ENCODE results near the gene TOPORS.

TOPORS gene

DNA sequence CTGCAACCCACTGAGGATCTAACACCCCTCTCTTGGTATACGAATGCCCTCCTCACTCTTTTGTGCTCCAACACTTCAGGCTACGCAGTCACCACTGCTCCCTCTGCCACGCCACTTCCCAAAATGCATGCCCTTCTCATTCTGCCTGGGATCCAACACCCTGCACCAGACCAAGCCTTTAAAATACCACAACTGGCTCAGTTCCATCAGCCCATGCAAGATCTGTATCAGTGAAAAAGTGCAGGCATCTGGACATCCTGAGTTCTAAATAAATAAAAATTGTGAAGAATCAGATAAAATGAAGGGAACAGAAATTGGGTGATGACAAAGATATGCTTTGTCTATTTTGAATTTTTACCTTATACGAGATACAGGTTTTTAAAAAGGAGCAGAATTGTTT, 17.9 kb upstream of the TOPORS start:
- H3F3A ChIP-seq (ENCODE audit: insufficient read depth, low read length): peaks cover 13% of the 10 kb centered on the region
- H3K9ac ChIP-seq (ENCODE audit: low read length): no peak overlapping the region
- H2AFZ ChIP-seq (ENCODE audit: low read length): no peak overlapping the region
- no peak overlapping the region for H3K4me2 ChIP-seq (ENCODE audit: low read depth, low read length)
- H3K9me2 ChIP-seq (replicated peaks; ENCODE audit: insufficient read depth, low read length): no peaks in the 10 kb centered on the region
- TF ChIP-seq EZH2phosphoT487 (IDR thresholded peaks at IDR 0.05; ENCODE audit: low read length) (no peak), EZH2 (optimal IDR thresholded peaks at IDR 0.05; ENCODE audit: low read depth, low read length) (no peak)
- TF ChIP-seq, protein P1, sequence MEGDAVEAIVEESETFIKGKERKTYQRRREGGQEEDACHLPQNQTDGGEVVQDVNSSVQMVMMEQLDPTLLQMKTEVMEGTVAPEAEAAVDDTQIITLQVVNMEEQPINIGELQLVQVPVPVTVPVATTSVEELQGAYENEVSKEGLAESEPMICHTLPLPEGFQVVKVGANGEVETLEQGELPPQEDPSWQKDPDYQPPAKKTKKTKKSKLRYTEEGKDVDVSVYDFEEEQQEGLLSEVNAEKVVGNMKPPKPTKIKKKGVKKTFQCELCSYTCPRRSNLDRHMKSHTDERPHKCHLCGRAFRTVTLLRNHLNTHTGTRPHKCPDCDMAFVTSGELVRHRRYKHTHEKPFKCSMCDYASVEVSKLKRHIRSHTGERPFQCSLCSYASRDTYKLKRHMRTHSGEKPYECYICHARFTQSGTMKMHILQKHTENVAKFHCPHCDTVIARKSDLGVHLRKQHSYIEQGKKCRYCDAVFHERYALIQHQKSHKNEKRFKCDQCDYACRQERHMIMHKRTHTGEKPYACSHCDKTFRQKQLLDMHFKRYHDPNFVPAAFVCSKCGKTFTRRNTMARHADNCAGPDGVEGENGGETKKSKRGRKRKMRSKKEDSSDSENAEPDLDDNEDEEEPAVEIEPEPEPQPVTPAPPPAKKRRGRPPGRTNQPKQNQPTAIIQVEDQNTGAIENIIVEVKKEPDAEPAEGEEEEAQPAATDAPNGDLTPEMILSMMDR (IDR thresholded peaks at IDR 0.05; ENCODE audit: low read length): no peak
- H3K27me3 ChIP-seq (replicated peaks; ENCODE audit: insufficient read depth, low read length): no peaks in the 10 kb centered on the region
- H3K27ac ChIP-seq (ENCODE audit: low read length): no peak overlapping the region
- no peaks in the 10 kb centered on the region; the same call in 1 of the 2 replicates for H4K20me1 ChIP-seq (ENCODE audit: insufficient read depth, low read length)
- peaks cover 63% of the 10 kb centered on the region for H3K79me2 ChIP-seq (ENCODE audit: low read length)
- H3K4me1 ChIP-seq (ENCODE audit: low read length): peaks cover 16% of the 10 kb centered on the region; the same call in 1 of the 2 replicates
- H3K36me3 ChIP-seq (replicated peaks; ENCODE audit: insufficient read depth, low read length): no peaks in the 10 kb centered on the region
- no peak for DNase-seq
- no peak overlapping the region for H3K4me3 ChIP-seq (ENCODE audit: low read length)
- H3K9me3 ChIP-seq (replicated peaks; ENCODE audit: insufficient read depth, low read length): no peaks in the 10 kb centered on the region

DNA sequence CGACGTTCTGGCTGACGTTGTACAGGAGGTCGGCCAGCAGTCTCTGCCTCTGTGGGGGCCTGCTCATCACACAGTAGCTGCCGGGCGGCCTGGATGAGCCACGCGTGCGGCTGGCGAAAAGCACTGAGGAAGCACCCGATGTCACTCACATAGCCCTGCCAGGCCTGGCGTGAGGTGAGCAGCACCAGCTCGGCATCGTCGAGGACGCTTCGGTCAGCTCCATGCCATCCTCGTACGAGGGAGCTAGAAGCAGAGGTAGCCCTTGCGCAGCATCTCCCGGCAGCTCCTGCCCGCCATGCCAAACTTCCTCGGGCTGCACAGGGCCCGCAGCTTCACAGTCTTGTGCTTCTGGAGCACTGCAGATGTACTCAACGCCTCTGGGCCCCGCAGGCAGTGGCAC, 14.4 kb upstream of the TOPORS start:
- Histone ChIP-seq H3K79me2 (ENCODE audit: low read length) (peaks cover 68% of the 10 kb centered on the region), H3K9ac (ENCODE audit: low read length) (no peak overlapping the region), H4K20me1 (ENCODE audit: insufficient read depth, low read length) (no peaks in the 10 kb centered on the region; the same call in 1 of the 2 replicates), H3K4me1 (ENCODE audit: low read length) (peaks cover 9% of the 10 kb centered on the region; the same call in 1 of the 2 replicates), H3K9me2 (replicated peaks; ENCODE audit: insufficient read depth, low read length) (no peaks in the 10 kb centered on the region), H3K9me3 (replicated peaks; ENCODE audit: insufficient read depth, low read length) (no peaks in the 10 kb centered on the region), H3K4me2 (ENCODE audit: low read depth, low read length) (no peak overlapping the region), H3K36me3 (replicated peaks; ENCODE audit: insufficient read depth, low read length) (no peaks in the 10 kb centered on the region; the same call in 1 of the 2 replicates), H2AFZ (ENCODE audit: low read length) (no peak overlapping the region), H3K27ac (ENCODE audit: low read length) (no peak overlapping the region), H3K4me3 (ENCODE audit: low read length) (no peak overlapping the region), H3F3A (ENCODE audit: insufficient read depth, low read length) (no peaks in the 10 kb centered on the region), H3K27me3 (replicated peaks; ENCODE audit: insufficient read depth, low read length) (no peaks in the 10 kb centered on the region)
- TF ChIP-seq EZH2 (optimal IDR thresholded peaks at IDR 0.05; ENCODE audit: low read depth, low read length) (no peak), EZH2phosphoT487 (IDR thresholded peaks at IDR 0.05; ENCODE audit: low read length) (no peak)
- TF ChIP-seq, protein P1 (IDR thresholded peaks at IDR 0.05; ENCODE audit: low read length): no peak
- DNase-seq: no peak

DNA sequence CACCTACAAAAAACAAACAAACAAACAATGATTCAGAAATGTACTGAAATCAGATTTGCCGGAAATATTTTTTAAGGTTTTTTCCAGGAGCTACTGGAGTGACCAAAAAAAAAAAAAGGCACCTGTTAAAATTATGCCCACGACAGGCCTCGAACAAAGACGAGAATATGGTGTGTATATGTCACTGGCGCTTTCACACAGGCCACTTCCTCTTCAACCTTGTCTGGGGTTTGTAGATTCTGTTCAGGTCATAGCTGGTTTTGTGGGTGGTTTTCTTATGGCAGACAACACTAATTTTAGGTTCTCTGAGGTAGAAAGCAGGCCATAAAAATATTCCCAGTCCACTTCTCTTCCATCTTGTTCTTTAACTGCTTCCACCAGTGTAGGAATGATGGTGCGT, 13.6 kb upstream of the TOPORS start:
- TF ChIP-seq, protein P1 (IDR thresholded peaks at IDR 0.05; ENCODE audit: low read length): no peak
- TF ChIP-seq EZH2phosphoT487 (IDR thresholded peaks at IDR 0.05; ENCODE audit: low read length): no peak
- H2AFZ ChIP-seq (ENCODE audit: low read length): no peak overlapping the region
- no peak overlapping the region for H3K4me3 ChIP-seq (ENCODE audit: low read length)
- no peaks in the 10 kb centered on the region; the same call in 1 of the 2 replicates for H3K36me3 ChIP-seq (replicated peaks; ENCODE audit: insufficient read depth, low read length)
- no peak overlapping the region for H3K9ac ChIP-seq (ENCODE audit: low read length)
- peaks cover 63% of the 10 kb centered on the region for H3K79me2 ChIP-seq (ENCODE audit: low read length)
- H3F3A ChIP-seq (ENCODE audit: insufficient read depth, low read length): no peaks in the 10 kb centered on the region
- H3K27ac ChIP-seq (ENCODE audit: low read length): no peak overlapping the region
- H3K4me1 ChIP-seq (ENCODE audit: low read length): peaks cover 2% of the 10 kb centered on the region; the same call in 1 of the 2 replicates
- DNase-seq: no peak
- H4K20me1 ChIP-seq (ENCODE audit: insufficient read depth, low read length): no peaks in the 10 kb centered on the region
- no peak overlapping the region for H3K4me2 ChIP-seq (ENCODE audit: low read depth, low read length)
- no peaks in the 10 kb centered on the region for H3K27me3 ChIP-seq (replicated peaks; ENCODE audit: insufficient read depth, low read length)
- no peaks in the 10 kb centered on the region for H3K9me2 ChIP-seq (replicated peaks; ENCODE audit: insufficient read depth, low read length)
- no peaks in the 10 kb centered on the region for H3K9me3 ChIP-seq (replicated peaks; ENCODE audit: insufficient read depth, low read length)

Measured in MM.1S (cell line).